Activated CD8-positive, alpha-beta memory T cell treated with anti-CD3 and anti-CD28 coated beads for 36 hours (primary cell): Measurements from ENCODE around the gene COL7A1. TPM values are rescaled to one million over a fixed set of nuclear protein-coding genes. Genes with fewer than 3 reads are reported as not detected.

Experiments used
- CTCF ChIA-PET: fragments of 350-600 bp; sonication (Branson Sonifier 250); formaldehyde crosslinking; loops from one replicate; lab custom pipeline; 2021; ENCODE audit warnings: antibody characterized with exemption; lab: Charles Lee
- POLR2A ChIA-PET: fragments of 350-600 bp; sonication (Branson Sonifier 250); formaldehyde crosslinking; loops from one replicate; lab custom pipeline; 2021; ENCODE audit warnings: antibody characterized with exemption; lab: Charles Lee
- total RNA-seq, 2 experiments: library from RNA; stranded (reverse); gene quantifications; one replicate each; pipeline ENCODE4 v1.2.3, GENCODE V29; 2021

COL7A1 gene
- total RNA-seq, 2 experiments from 2014 or later, result 0.99 to 1.3 TPM

- CTCF ChIA-PET, result no interaction called here
- POLR2A ChIA-PET, result no interaction called here
Observed at GRCh38 chr3:48569808-48570450, 25.2 kb downstream of the COL7A1 start.

DNA sequence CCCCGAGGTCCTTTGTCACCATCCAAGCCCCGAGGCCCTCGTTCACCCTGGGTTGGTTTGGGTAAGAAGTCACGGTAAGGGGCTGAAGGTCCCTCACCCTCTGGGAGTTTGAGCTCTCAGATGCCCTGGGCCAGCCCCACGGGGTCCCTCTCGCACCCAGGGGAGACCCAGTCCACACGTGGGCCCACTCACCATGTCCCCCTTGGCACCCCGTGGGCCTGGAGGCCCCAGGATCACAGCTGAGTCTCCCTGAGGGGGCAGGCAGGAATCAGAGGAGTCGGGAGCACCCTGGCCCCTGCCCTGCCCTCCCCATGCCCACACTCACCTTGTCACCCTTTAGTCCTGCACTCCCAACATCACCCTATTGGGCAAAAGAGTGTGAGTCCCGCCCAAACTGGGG, 25.7 kb downstream of the COL7A1 start:
- CTCF ChIA-PET, result no interaction called here
- POLR2A ChIA-PET, result no interaction called here

DNA sequence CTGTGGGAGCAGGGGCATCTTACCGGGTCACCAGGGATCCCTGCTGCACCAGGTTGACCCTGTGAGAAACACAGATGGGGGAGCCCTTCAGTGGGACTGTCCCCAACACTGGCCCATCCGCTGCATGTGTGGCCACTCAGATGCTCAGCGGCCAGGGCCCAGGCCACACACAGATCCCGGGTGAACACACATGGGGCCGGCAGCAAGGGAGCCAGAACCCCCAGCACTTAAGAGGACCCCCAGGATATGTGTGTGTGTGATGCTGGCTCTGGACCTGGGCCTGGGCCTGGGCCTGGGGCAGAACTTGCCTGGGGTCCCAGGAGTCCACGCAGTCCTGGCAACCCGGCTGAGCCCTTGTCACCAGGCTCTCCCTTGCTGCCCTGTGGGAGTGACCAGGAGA, 26.7 kb downstream of the COL7A1 start:
- ChIA-PET POLR2A (no interaction called here), CTCF (no interaction called here)

DNA sequence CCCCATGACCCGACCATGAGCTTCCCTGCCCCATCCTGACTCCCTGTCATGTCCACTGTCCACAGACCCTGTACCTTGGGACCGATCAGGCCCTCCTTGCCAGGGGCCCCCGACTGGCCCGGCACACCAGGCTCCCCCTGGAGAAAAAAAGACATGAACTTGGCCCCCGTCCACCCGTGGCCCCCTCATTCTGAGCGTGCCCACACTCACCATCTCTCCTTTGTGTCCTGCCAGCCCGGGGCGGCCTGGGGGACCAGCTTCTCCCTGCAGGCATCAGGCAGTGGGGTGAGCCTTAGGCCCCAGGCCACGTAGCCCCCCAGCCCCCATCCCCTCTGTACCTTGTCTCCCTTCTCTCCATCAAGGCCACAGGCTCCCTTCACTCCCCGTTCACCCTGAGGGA, 27.6 kb downstream of the COL7A1 start:
- POLR2A ChIA-PET, result no interaction called here

GRCh38 chr3:48567090-48567489, 28.0 kb downstream of the COL7A1 start:
- ChIA-PET CTCF (no interaction called here), POLR2A (no interaction called here)

More for the DNA sequence above, 27.6 kb downstream of the COL7A1 start:
- CTCF ChIA-PET, result no interaction called here

DNA sequence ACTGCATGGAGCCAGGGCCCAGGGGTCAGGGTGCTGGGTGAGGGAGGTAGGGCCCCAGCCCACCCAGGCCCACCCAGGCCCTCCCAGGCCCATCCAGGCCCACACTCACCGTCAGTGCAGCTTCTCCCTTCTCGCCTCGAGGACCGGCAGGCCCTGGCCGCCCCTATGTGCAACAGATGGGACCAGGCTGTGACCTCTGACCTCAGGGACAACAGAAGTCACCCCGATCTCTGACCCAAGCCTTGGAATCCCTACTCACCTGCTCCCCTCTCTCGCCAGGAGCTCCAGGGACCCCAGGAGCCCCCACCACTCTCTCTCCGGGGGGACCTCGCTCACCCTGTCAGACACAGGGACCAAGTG, 28.7 kb downstream of the COL7A1 start:
- ChIA-PET CTCF (no interaction called here), POLR2A (interaction anchor here (0.6 kb wide), 1 partner anchor 34 kb away, joined by 3 read pairs; no protein-coding TSS in a partner anchor)

- ChIA-PET CTCF (no interaction called here), POLR2A (no interaction called here)
Observed at GRCh38 chr3:48565591-48566400, 29.3 kb downstream of the COL7A1 start.

GRCh38 chr3:48565186-48565585, 29.9 kb downstream of the COL7A1 start:
- CTCF ChIA-PET, result no interaction called here

GRCh38 chr3:48564667-48565066, 30.5 kb downstream of the COL7A1 start:
- ChIA-PET CTCF (interaction anchor here (0.6 to 1.3 kb wide), 3 partner anchors 89 to 163 kb away, joined by 3 to 5 read pairs (median 3); no protein-coding TSS in a partner anchor), POLR2A (no interaction called here)

More at GRCh38 chr3:48565186-48565585, 29.9 kb downstream of the COL7A1 start:
- POLR2A ChIA-PET, result no interaction called here

DNA sequence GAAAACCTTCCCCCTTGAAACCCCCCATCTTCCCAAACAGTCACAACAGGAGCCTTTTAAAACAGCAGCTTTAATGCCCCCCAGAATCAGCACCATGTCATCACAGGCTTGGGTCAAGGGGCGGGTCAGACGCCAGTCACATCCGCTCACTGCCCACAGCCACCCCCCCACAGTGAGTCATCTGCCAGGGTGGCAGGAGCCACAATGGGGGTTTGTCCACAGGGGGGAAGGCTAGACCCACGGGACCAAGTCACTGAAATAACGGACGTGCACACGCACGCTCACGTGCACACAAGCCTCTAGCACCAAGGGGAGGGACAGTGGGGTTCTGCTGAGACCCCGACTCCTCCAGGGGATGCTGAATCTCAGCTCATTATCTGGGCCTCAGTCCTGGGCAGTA, 31.1 kb downstream of the COL7A1 start:
- ChIA-PET CTCF (interaction anchor here (0.6 to 1.3 kb wide), 4 partner anchors 16 to 163 kb away, joined by 3 to 5 read pairs (median 3); no protein-coding TSS in a partner anchor), POLR2A (no interaction called here)

DNA sequence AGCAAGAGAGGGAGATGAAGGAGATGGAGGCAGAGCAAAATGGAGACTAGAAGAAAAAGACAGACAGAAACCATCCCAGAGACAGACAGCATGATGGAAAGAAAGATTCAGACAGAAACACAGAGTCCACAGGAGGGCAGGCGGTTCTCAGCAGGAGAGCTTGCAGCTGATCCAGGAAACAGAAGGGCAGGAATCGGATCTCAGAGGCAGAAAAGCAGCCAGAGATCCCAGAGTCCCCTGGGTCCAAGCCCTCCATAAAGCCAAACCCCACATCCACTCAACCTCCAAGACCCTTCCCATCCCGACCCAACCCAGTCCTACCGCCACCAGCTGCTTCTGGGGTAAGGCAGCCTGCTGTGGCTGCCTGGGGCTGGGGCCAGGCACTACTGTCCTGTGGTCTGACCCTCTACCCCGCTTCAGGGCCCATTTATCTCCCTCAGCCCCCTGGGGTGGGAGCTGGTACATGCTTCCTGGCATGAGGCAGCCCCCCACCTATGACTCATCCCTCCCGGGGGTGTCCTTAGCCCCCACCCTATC, 31.7 kb downstream of the COL7A1 start, which contains the start of gene UCN2:
Gene UCN2, minus strand, starts transcription at position 400 of the 537 bp plus-strand sequence. CDS start 657 bp downstream, outside the sequence.
- CTCF ChIA-PET, result interaction anchor here (0.9 to 1.3 kb wide), 4 partner anchors 16 to 162 kb away, joined by 3 to 5 read pairs (median 3); no protein-coding TSS in a partner anchor
- POLR2A ChIA-PET, result interaction anchor here (0.8 kb wide), 1 partner anchor 117 kb away, joined by 3 read pairs; the partner anchor contains the start of gene ATRIP

GRCh38 chr3:48562367-48563095, 32.6 kb downstream of the COL7A1 start:
- ChIA-PET POLR2A (interaction anchor here (0.8 kb wide), 1 partner anchor 116 kb away, joined by 3 read pairs; the partner anchor contains the start of gene ATRIP), CTCF (interaction anchor here (0.6 to 0.9 kb wide), 2 partner anchors 126 to 222 kb away, joined by 3 to 4 read pairs; no protein-coding TSS in a partner anchor)

- ChIA-PET POLR2A (no interaction called here), CTCF (interaction anchor here (1.4 to 1.6 kb wide), 3 partner anchors 74 to 125 kb away, joined by 3 to 5 read pairs (median 3); partner anchors contain the start of gene SLC26A6)
Observed at GRCh38 chr3:48561045-48561736, 33.9 kb downstream of the COL7A1 start.

GRCh38 chr3:48560648-48561018, 34.5 kb downstream of the COL7A1 start:
- POLR2A ChIA-PET, result no interaction called here
- CTCF ChIA-PET, result interaction anchor here (0.8 to 1.6 kb wide), 4 partner anchors 75 to 125 kb away, joined by 3 to 5 read pairs (median 4); partner anchors contain the start of gene SLC26A6

DNA sequence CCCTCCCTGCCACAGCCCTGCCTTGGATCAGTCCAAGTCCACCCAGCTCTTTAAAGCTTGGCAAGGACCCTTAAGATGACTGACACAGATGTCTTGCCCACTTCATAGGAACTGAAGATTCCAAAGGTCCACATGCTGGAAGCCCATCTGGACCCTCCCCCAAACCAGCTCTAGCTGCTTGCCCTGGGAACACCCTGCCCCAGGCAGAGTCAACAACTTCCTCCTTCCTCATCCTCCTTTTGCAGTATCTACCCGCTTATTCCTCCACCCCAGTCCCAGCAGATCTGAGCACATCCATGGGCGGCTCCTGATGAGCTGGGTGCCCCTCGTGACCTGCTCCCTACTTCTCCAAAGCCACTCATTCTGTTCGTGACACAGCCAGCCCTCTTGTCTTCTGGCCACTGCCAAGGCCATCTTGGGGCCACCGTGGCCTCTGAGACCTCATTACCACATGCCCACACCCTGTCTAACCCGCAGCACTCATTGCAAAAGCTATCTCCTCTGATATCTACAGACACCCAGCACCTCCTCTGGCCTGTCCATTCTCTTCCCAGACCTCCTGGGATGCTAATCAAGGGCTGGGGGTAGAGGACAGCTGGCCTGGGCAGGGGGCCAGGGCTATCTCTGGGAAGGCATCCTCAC, 36.5 kb downstream of the COL7A1 start:
- CTCF ChIA-PET, result interaction anchor here (0.7 to 3.5 kb wide), 17 partner anchors 13 to 439 kb away, joined by 3 to 20 read pairs (median 4); partner anchors contain the start of genes CCDC51, NCKIPSD, SLC26A6 and TMA7
- POLR2A ChIA-PET, result interaction anchor here (2.3 kb wide), 1 partner anchor 92 kb away, joined by 9 read pairs; a partner anchor contains a TSS

DNA sequence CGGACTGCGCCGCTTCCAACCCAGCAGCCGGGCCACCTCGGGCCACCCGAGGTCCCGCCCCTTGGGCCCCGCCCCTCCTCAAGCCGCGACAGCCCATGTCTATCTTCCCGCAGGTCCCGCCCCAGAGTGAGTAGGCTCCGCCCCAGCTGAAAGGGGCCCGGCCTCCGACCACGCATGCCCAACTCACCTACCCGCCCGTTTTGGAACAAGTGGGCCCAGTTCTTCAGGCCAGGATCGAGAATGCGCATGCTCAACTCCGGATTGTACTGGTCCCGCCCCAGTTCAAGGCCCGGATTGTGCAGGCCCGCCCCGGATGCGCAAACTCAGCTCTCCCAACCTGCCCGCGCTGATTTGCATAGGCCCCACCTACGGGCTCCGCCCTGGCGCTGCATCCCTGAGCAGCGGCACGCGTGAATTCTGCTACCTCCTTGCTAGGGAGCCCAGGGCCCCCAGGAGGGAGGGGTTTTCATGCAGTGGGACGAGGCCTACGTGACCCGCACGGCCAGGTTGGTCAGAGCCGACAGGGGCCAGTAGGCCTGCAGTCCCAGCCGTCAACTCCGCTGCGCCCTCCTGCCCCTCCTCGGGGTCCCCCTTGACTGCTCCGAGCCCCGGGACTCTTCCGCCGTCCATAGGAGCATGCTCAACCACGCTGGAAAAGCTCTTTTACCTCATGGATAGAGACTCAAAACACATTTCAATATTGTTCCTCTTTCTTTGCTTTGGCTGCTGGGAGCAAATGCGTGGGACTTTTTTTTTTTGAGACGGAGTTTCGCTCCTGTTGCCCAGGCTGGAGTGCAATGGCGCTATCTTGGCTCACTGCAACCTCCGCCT, 38.1 kb downstream of the COL7A1 start, which contains the start of gene PFKFB4:
Gene PFKFB4, minus strand, starts transcription at position 8 of the 831 bp plus-strand sequence. CDS start 26 bp downstream, outside the sequence.
- CTCF ChIA-PET, result interaction anchor here (0.7 to 3.5 kb wide), 12 partner anchors 8 to 327 kb away, joined by 3 to 20 read pairs (median 5); partner anchors contain the start of genes SLC26A6 and UQCRC1
- POLR2A ChIA-PET, result interaction anchor here (0.7 to 2.3 kb wide), 5 partner anchors 84 to 316 kb away, joined by 3 to 9 read pairs (median 3); partner anchors contain the start of genes CCDC51, TMA7 and ZNF589
